Measurements from ENCODE around the gene LMO1.

- TF ChIP-seq THRA (IDR thresholded peaks at IDR 0.05) (no peak), POLR2AphosphoS5 (IDR thresholded peaks at IDR 0.05; ENCODE audit: control insufficient read depth, insufficient read depth, low read depth, low read length) (no peak), EP300 (IDR thresholded peaks at IDR 0.05; ENCODE audit: low read length) (no peak)
These were observed 70.8 kb downstream of the LMO1 start for GRCh38 chr11:8192896-8193209.
